Endothelial cell of umbilical vein (primary cell): ENCODE data around the gene ATRIP. TPM values are rescaled to one million over a fixed set of nuclear protein-coding genes. Genes with fewer than 3 reads are reported as not detected.

Experiments used
- BruUV-seq: library from RNA; stranded (reverse); fragments of 400-500 nt; replicated peaks from 2 replicates; lab custom pipeline; 2021; lab: Mats Ljungman, UMichigan
- CTCF ChIA-PET: fragments of 300-600, 350-600 bp; sonication (Branson Sonifier 250); formaldehyde crosslinking; loops from one replicate; lab custom pipeline; 2021; ENCODE audit warnings: antibody characterized with exemption, inconsistent platforms; lab: Charles Lee
- POLR2A ChIA-PET: fragments of 300-600, 350-600 bp; sonication (Branson Sonifier 250); formaldehyde crosslinking; loops from one replicate; lab custom pipeline; 2021; ENCODE audit warnings: antibody characterized with exemption, inconsistent platforms; lab: Charles Lee
- DNase-seq: peaks from one replicate; pipeline ENCODE4 v3.0.0-alpha.2; 2011; ENCODE audit warnings: low read depth, low spot score
- FAIRE-seq: peaks from 2 replicates; lab custom pipeline; 2011; peaks lifted over from hg19 to GRCh38; lab: Jason Lieb, UNC
- H2AFZ ChIP-seq: 2 replicates; pipeline ENCODE4 v1.6.0; 2012; ENCODE audit warnings: low read depth, low read length, control low read depth, inconsistent platforms
- H3K27ac ChIP-seq: 2 replicates; pipeline ENCODE4 v1.5.1; 2011; ENCODE audit warnings: low read depth, mild to moderate bottlenecking, control low read depth, low read length, moderate library complexity; ENCODE audit not compliant: insufficient read depth
- H3K27me3 ChIP-seq, 2 experiments: 2 replicates each; pipeline versions ENCODE4 v1.6.0 to v1.6.1; 2011; ENCODE audit warnings: low read length in 2 of 2, mixed read lengths in 1 of 2; ENCODE audit not compliant: control insufficient read depth in 2 of 2, insufficient read depth in 2 of 2
- H3K36me3 ChIP-seq, 2 experiments: 2 replicates in 1 of 2; 3 replicates in 1 of 2; pipeline ENCODE4 v1.5.1; 2011; ENCODE audit warnings: low read length in 2 of 2, mild to moderate bottlenecking in 1 of 2, moderate library complexity in 1 of 2; ENCODE audit not compliant: control insufficient read depth in 2 of 2, insufficient read depth in 2 of 2; ENCODE audit errors: extremely low read depth in 1 of 2
- H3K4me1 ChIP-seq: 3 replicates; pipeline ENCODE4 v1.5.1; 2011; ENCODE audit warnings: mild to moderate bottlenecking, low read length; ENCODE audit not compliant: control insufficient read depth, insufficient read depth; ENCODE audit errors: extremely low read depth
- H3K4me2 ChIP-seq: 2 replicates; pipeline ENCODE4 v1.6.1; 2011; ENCODE audit warnings: low read length, control low read depth, mixed read lengths; ENCODE audit not compliant: insufficient read depth
- H3K4me3 ChIP-seq, 3 experiments: fragments of 200-600 bp in 1 of 3; sonication (generic), shearing (Covaris generic) in 1 of 3; replicated peaks in 1 of 3; 2 replicates each; pipeline ENCODE4 v1.5.1; 2011 to 2016; ENCODE audit warnings: control low read depth in 3 of 3, low read length in 3 of 3, mild to moderate bottlenecking in 2 of 3, inconsistent platforms in 1 of 3, low read depth in 1 of 3, moderate library complexity in 1 of 3; ENCODE audit not compliant: insufficient read depth in 1 of 3
- H3K79me2 ChIP-seq: 2 replicates; pipeline ENCODE4 v1.6.0; 2012; ENCODE audit warnings: low read length, inconsistent platforms; ENCODE audit not compliant: control insufficient read depth, insufficient read depth
- H3K9ac ChIP-seq: replicated peaks from 2 replicates; pipeline ENCODE3; 2011; ENCODE audit warnings: low read length, control low read depth; ENCODE audit not compliant: insufficient read depth; ENCODE audit errors: extremely low read depth
- H3K9me1 ChIP-seq: replicated peaks from 3 replicates; pipeline ENCODE4 v1.6.0; 2011; ENCODE audit warnings: mild to moderate bottlenecking, low read length; ENCODE audit not compliant: control insufficient read depth, insufficient read depth; ENCODE audit errors: extremely low read depth
- H3K9me3 ChIP-seq: replicated peaks from 2 replicates; pipeline ENCODE4 v1.5.1; 2012; ENCODE audit warnings: low read length, inconsistent platforms; ENCODE audit not compliant: control insufficient read depth, insufficient read depth
- H4K20me1 ChIP-seq: replicated peaks from 2 replicates; pipeline ENCODE3; 2011; ENCODE audit warnings: mild to moderate bottlenecking, low read length; ENCODE audit not compliant: control insufficient read depth, insufficient read depth; ENCODE audit errors: extremely low read depth
- EZH2 ChIP-seq: IDR thresholded peaks from 2 replicates; pipeline ENCODE4 v1.6.1; 2012; ENCODE audit warnings: borderline replicate concordance, low read depth, mild to moderate bottlenecking, moderate library complexity, low read length, inconsistent platforms; ENCODE audit not compliant: severe bottlenecking
- FOS ChIP-seq: IDR thresholded peaks from 2 replicates; pipeline ENCODE4 v1.6.1; 2011; ENCODE audit warnings: mild to moderate bottlenecking, low read length, moderate library complexity, borderline replicate concordance; ENCODE audit not compliant: insufficient read depth
- GATA2 ChIP-seq: IDR thresholded peaks from 2 replicates; pipeline ENCODE4 v1.7.0; 2011; ENCODE audit warnings: low read depth, mild to moderate bottlenecking, moderate library complexity, mixed read lengths, low read length; ENCODE audit not compliant: insufficient read length, insufficient read depth
- JUN ChIP-seq: IDR thresholded peaks from 2 replicates; pipeline ENCODE4 v1.6.1; 2011; ENCODE audit warnings: borderline replicate concordance, low read depth; ENCODE audit not compliant: insufficient read length, insufficient read depth
- MYC ChIP-seq: IDR thresholded peaks from one replicate; pipeline ENCODE4 v1.6.1; 2011; ENCODE audit warnings: mild to moderate bottlenecking, low read depth, low read length
- POLR2A ChIP-seq: IDR thresholded peaks from 2 replicates; pipeline ENCODE4 v1.6.1; 2012; ENCODE audit warnings: low read depth, mild to moderate bottlenecking, control low read depth, low read length
- POLR2AphosphoS5 ChIP-seq: IDR thresholded peaks from 2 replicates; pipeline ENCODE4 v1.6.1; 2012; ENCODE audit warnings: low read depth, mild to moderate bottlenecking, control low read depth, low read length, moderate library complexity; ENCODE audit not compliant: insufficient read depth
- dilution Hi-C: fragments of 300-500 bp; cut with MboI; formaldehyde crosslinking; loops from one replicate; pipeline ENCODE4 v1.15.0; 2019; ENCODE audit warnings: low sequenced_read_pairs; ENCODE audit not compliant: extremely low pct_ligation_motif_present
- intact Hi-C: fragments of 100-400 bp; cut with micrococcal nuclease; formaldehyde crosslinking; loops from one replicate; pipeline ENCODE4 v1.10.0; 2022
- polyA plus RNA-seq, 4 experiments: library from polyadenylated mRNA; depleted of rRNA in 3 of 4; stranded (reverse) in 3 of 4; unstranded in 1 of 4; fragments of >200 nt; gene quantifications; 2 replicates each; pipeline versions ENCODE4 v1.2.1 to v1.2.3, GENCODE V29; 2011 to 2012; ENCODE audit warnings: missing spikeins in 1 of 4
- total RNA-seq: library from RNA; stranded (reverse); gene quantifications from 2 replicates; pipeline ENCODE4 v1.2.3, GENCODE V29; 2021
- TF ChIP-seq, protein P1 (sequence below): IDR thresholded peaks from 2 replicates; pipeline ENCODE4 v1.6.1; 2011; ENCODE audit not compliant: insufficient read depth, insufficient read length
- TF ChIP-seq, protein P2 (sequence below), 2 donors: IDR thresholded peaks; 1 replicate in 1 of 2; 2 replicates in 1 of 2; pipeline ENCODE4 v1.5.1; 2011; ENCODE audit warnings: low read length in 2 of 2, mild to moderate bottlenecking in 2 of 2, moderate library complexity in 2 of 2, control low read depth in 1 of 2, inconsistent platforms in 1 of 2, low read depth in 1 of 2; ENCODE audit not compliant: insufficient read depth in 1 of 2; ENCODE audit errors: extremely low read depth in 1 of 2

ATRIP gene
- total and polyA plus RNA-seq, 2 donors (not counting 3 experiments of a cell fraction or from before 2014, with no cell fraction given), result 10.6 to 14.7 TPM

DNA sequence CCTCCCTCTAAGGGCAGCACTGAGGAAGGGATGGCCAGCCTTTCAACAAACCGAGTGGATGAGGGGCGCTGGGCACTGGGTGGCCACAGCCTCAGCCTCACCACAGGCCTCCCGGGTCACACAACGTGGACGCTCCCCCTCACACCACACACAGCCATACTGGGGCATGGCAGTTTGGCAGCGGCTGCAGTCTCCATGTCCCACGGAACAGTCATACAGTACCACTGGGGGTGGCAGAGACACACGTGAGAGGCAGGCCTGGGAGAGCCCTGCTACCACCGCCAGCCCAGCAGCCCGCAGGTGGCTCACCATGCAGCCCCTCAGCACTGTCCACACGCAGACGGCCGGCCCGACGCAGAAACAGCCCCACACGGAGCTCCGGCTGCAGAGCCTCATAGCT is 28.4 kb upstream of the ATRIP start:
- ChIA-PET CTCF (interaction anchor here (1.3 to 3.8 kb wide), 2 partner anchors 17 to 18 kb away, joined by 4 to 41 read pairs; no protein-coding TSS in a partner anchor), POLR2A (no interaction called here)
- Histone ChIP-seq H3K4me3 (no peak overlapping the region), H3K27ac (no peak overlapping the region), H3K79me2 (no peaks in the 10 kb centered on the region), H3K9me3 (no peaks in the 10 kb centered on the region), H3K4me2 (no peak overlapping the region), H4K20me1 (no peaks in the 10 kb centered on the region), H3K36me3 (peaks cover 0 to 18% of the 10 kb centered on the region in 2 experiments), H3K9ac (no peak overlapping the region), H3K4me1 (no peaks in the 10 kb centered on the region), H3K27me3 (no peaks in the 10 kb centered on the region), H3K9me1 (no peaks in the 10 kb centered on the region), H2AFZ (no peak overlapping the region)
- no peak for FAIRE-seq
- no peak for DNase-seq
- TF ChIP-seq MYC (no peak), EZH2 (no peak), POLR2AphosphoS5 (no peak), GATA2 (no peak), POLR2A (no peak)
- TF ChIP-seq, protein P1, sequence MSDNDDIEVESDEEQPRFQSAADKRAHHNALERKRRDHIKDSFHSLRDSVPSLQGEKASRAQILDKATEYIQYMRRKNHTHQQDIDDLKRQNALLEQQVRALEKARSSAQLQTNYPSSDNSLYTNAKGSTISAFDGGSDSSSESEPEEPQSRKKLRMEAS, result no peak
- BruUV-seq, result no TSS peak
- intact Hi-C loops (no loop called here), dilution Hi-C loops (no loop called here)

DNA sequence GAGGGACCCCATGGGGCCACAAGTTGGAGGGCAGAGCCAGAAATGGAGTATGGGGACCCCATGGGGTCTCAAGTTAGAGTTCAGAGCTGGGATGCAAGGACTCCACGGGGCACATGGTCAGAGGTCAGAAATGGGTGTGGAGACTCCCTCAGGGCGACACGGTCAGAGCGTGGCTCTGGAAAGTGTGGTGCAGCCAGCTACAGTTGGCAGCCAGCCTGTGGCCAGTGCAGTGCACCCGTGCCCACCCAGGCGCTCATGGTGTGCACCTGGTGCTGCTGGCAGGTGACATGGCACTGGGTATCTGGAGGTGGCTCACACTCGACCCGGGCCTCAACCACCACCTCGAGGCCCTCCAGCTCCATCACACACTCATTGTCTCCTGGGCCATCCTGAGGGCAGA is 27.9 kb upstream of the ATRIP start:
- DNase-seq (no peak), FAIRE-seq (no peak)
- H3K4me1 ChIP-seq, result no peaks in the 10 kb centered on the region
- ChIA-PET CTCF (interaction anchor here (1.3 to 3.8 kb wide), 2 partner anchors 17 to 18 kb away, joined by 4 to 41 read pairs; no protein-coding TSS in a partner anchor), POLR2A (no interaction called here)
- no peaks in the 10 kb centered on the region for H4K20me1 ChIP-seq
- no peaks in the 10 kb centered on the region for H3K9me3 ChIP-seq
- intact Hi-C loops (no loop called here), dilution Hi-C loops (no loop called here)
- H3K27me3 ChIP-seq, result no peaks in the 10 kb centered on the region
- H3K9ac ChIP-seq, result no peak overlapping the region
- H3K36me3 ChIP-seq, result peaks cover 0 to 18% of the 10 kb centered on the region in 2 experiments
- H3K27ac ChIP-seq, result no peak overlapping the region
- no peaks in the 10 kb centered on the region for H3K9me1 ChIP-seq
- H3K4me2 ChIP-seq, result no peak overlapping the region
- H2AFZ ChIP-seq, result no peak overlapping the region
- H3K79me2 ChIP-seq, result no peaks in the 10 kb centered on the region
- H3K4me3 ChIP-seq, result no peak overlapping the region
- no peak for TF ChIP-seq FOS
- TF ChIP-seq GATA2, result no peak
- no peak for TF ChIP-seq POLR2AphosphoS5
- TF ChIP-seq JUN, result no peak
- TF ChIP-seq EZH2, result no peak
- no peak for TF ChIP-seq MYC
- TF ChIP-seq, protein P2, sequence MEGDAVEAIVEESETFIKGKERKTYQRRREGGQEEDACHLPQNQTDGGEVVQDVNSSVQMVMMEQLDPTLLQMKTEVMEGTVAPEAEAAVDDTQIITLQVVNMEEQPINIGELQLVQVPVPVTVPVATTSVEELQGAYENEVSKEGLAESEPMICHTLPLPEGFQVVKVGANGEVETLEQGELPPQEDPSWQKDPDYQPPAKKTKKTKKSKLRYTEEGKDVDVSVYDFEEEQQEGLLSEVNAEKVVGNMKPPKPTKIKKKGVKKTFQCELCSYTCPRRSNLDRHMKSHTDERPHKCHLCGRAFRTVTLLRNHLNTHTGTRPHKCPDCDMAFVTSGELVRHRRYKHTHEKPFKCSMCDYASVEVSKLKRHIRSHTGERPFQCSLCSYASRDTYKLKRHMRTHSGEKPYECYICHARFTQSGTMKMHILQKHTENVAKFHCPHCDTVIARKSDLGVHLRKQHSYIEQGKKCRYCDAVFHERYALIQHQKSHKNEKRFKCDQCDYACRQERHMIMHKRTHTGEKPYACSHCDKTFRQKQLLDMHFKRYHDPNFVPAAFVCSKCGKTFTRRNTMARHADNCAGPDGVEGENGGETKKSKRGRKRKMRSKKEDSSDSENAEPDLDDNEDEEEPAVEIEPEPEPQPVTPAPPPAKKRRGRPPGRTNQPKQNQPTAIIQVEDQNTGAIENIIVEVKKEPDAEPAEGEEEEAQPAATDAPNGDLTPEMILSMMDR (IDR thresholded peaks at IDR 0.05; ENCODE audit: extremely low read depth in 1 of 2, insufficient read depth in 1 of 2, low read depth in 1 of 2, low read length in 2 of 2), result no peak
- TF ChIP-seq, protein P1, result no peak
- BruUV-seq, result no TSS peak
